HL-60 (cell line): ENCODE results near the gene EML6.

Experiments
- POLR2AphosphoS5 ChIP-seq: IDR thresholded peaks from 2 replicates; pipeline ENCODE4 v1.6.1; 2012; ENCODE audit warnings: low read depth
- TF ChIP-seq, protein P1 (sequence below): IDR thresholded peaks from one replicate; pipeline ENCODE4 v1.5.1; 2011; ENCODE audit warnings: low read length, control low read depth, inconsistent platforms; ENCODE audit not compliant: insufficient read depth

DNA sequence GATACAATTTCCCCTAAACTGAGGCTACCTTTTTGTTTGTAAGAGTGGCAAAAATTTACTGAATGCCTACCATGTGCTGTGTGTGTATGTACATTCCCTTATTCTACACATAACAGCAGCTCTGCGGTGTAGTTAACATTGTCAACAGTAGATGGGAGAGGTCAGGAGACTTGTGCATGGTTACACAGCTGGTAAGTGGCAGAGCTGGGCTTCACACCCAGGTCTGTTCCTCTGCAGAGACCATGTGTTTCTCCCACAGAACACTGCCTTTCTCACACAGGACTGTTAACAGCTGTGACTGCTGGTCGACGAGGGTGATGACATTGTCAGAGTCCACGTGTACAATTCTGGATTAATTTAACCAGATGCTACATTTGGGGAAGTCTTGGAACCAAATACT lies 49.1 kb downstream of the EML6 start:
- TF ChIP-seq POLR2AphosphoS5, result no peak
- TF ChIP-seq, protein P1, sequence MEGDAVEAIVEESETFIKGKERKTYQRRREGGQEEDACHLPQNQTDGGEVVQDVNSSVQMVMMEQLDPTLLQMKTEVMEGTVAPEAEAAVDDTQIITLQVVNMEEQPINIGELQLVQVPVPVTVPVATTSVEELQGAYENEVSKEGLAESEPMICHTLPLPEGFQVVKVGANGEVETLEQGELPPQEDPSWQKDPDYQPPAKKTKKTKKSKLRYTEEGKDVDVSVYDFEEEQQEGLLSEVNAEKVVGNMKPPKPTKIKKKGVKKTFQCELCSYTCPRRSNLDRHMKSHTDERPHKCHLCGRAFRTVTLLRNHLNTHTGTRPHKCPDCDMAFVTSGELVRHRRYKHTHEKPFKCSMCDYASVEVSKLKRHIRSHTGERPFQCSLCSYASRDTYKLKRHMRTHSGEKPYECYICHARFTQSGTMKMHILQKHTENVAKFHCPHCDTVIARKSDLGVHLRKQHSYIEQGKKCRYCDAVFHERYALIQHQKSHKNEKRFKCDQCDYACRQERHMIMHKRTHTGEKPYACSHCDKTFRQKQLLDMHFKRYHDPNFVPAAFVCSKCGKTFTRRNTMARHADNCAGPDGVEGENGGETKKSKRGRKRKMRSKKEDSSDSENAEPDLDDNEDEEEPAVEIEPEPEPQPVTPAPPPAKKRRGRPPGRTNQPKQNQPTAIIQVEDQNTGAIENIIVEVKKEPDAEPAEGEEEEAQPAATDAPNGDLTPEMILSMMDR, result no peak
